ENCODE data around the gene RPS6KC1.

DNA sequence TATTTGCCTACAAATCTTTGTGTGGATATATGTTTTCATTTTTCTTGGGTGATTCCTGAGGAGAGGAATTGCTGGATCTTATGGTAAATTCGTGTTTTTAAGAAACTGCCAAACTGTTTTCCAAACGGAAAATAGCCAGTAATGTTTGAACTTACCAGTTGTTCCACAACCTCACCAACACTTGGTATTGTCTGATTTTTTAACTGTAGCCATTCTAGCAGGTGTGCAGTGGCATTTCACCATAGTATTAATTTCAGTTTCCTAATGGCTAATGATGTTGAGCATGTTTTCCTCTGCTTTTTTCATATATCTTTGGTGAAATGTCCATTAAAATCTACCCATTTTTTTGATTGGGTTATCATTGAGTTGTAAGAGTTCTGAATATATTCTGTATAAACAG, 56.6 kb downstream of the RPS6KC1 start:
- TF ChIP-seq POLR2AphosphoS5 (IDR thresholded peaks at IDR 0.05) (no peak), CTCF (IDR thresholded peaks at IDR 0.05) (no peak)

All from upper lobe of left lung (tissue), 4 donors.